Liver (tissue), 9 donors: ENCODE data around the gene CDH4. TPM values are rescaled to one million over a fixed set of nuclear protein-coding genes. Genes with fewer than 3 reads are reported as not detected.

Experiments
- DNase-seq: peaks from one replicate; pipeline ENCODE4 v3.0.0-alpha.2; 2017; ENCODE audit warnings: low spot score
- H3K27ac ChIP-seq, 2 donors: one replicate each; pipeline ENCODE4 v1.7.0; 2013; ENCODE audit warnings: inconsistent platforms in 2 of 2, low read length in 2 of 2, control low read depth in 1 of 2, low read depth in 1 of 2, mild to moderate bottlenecking in 1 of 2
- H3K27me3 ChIP-seq, 4 donors: one replicate each; pipeline versions ENCODE4 v1.6.1 to v1.7.0; 2013; ENCODE audit warnings: low read length in 3 of 4, inconsistent platforms in 1 of 4, mild to moderate bottlenecking in 1 of 4, moderate library complexity in 1 of 4; ENCODE audit not compliant: control insufficient read depth in 4 of 4, insufficient read depth in 4 of 4
- H3K36me3 ChIP-seq, 4 donors: one replicate each; pipeline versions ENCODE4 v1.6.1 to v1.7.0; 2013; ENCODE audit warnings: low read length in 3 of 4, mild to moderate bottlenecking in 3 of 4, low read depth in 1 of 4, moderate library complexity in 1 of 4; ENCODE audit not compliant: control insufficient read depth in 4 of 4, insufficient read depth in 3 of 4
- H3K4me1 ChIP-seq, 4 donors: one replicate each; pipeline versions ENCODE4 v1.6.1 to v1.7.0; 2013; ENCODE audit warnings: low read length in 3 of 4, mild to moderate bottlenecking in 3 of 4, moderate library complexity in 1 of 4; ENCODE audit not compliant: control insufficient read depth in 4 of 4, insufficient read depth in 4 of 4
- H3K4me3 ChIP-seq, 3 donors: one replicate each; pipeline versions ENCODE4 v1.6.1 to v1.7.0; 2013; ENCODE audit warnings: low read length in 3 of 3, control low read depth in 1 of 3, low read depth in 1 of 3, mild to moderate bottlenecking in 1 of 3
- H3K9ac ChIP-seq, 2 donors: one replicate each; pipeline ENCODE4 v1.7.0; 2013; ENCODE audit warnings: low read length in 2 of 2, mild to moderate bottlenecking in 2 of 2, moderate library complexity in 2 of 2, control low read depth in 1 of 2, low read depth in 1 of 2
- H3K9me3 ChIP-seq, 4 donors: one replicate each; pipeline versions ENCODE4 v1.6.1 to v1.7.0; 2013; ENCODE audit warnings: low read length in 3 of 4; ENCODE audit not compliant: control insufficient read depth in 4 of 4
- EGR1 ChIP-seq, 2 donors: IDR thresholded peaks; 2 replicates each; pipeline ENCODE4 v1.6.1; 2016 to 2018; ENCODE audit warnings: antibody characterized with exemption in 2 of 2, low read depth in 2 of 2
- FOXA1 ChIP-seq: IDR thresholded peaks from 2 replicates; pipeline ENCODE4 v1.6.1; 2016; ENCODE audit warnings: antibody characterized with exemption
- FOXA2 ChIP-seq: IDR thresholded peaks from 2 replicates; pipeline ENCODE4 v1.6.1; 2016; ENCODE audit warnings: antibody characterized with exemption
- HNF4A ChIP-seq, 2 donors: conservative IDR thresholded peaks; 2 replicates each; pipeline ENCODE4 v1.6.1; 2016; ENCODE audit warnings: antibody characterized with exemption in 2 of 2, mild to moderate bottlenecking in 2 of 2
- JUND ChIP-seq, 2 donors: IDR thresholded peaks; 2 replicates each; pipeline ENCODE4 v1.6.1; 2016; ENCODE audit warnings: antibody characterized with exemption in 2 of 2
- NR2F2 ChIP-seq: IDR thresholded peaks from 2 replicates; pipeline ENCODE4 v1.6.1; 2016; ENCODE audit warnings: antibody characterized with exemption
- RXRA ChIP-seq, 2 donors: IDR thresholded peaks; 2 replicates each; pipeline ENCODE4 v1.6.1; 2017 to 2018; ENCODE audit warnings: antibody characterized with exemption in 2 of 2, mild to moderate bottlenecking in 1 of 2
- SP1 ChIP-seq: IDR thresholded peaks from 2 replicates; pipeline ENCODE4 v1.6.1; 2018; ENCODE audit warnings: antibody characterized with exemption, mild to moderate bottlenecking
- YY1 ChIP-seq: IDR thresholded peaks from 2 replicates; pipeline ENCODE4 v1.6.1; 2016; ENCODE audit warnings: antibody characterized with exemption, mild to moderate bottlenecking
- WGBS: extraction: QIAGEN DNeasy Blood & Tissue Kit; methylation state at CpG from one replicate; pipeline ENCODE4 v1.1.7; 2013; 5-methylcytosine and 5-hydroxymethylcytosine counted together
- polyA plus RNA-seq, 2 donors: library from polyadenylated mRNA; stranded (reverse) in 1 of 2; unstranded in 1 of 2; fragments of 200-250 nt in 1 of 2; fragments of >200 nt in 1 of 2; fragmentation: Nextera tagmentation in 1 of 2; extraction: Ambion mirVana in 1 of 2; gene quantifications; one replicate each; pipeline versions ENCODE4 v1.2.1 to v1.2.3, GENCODE V29; 2013 to 2015
- total RNA-seq, 2 donors: library from RNA; depleted of rRNA; stranded (reverse); fragments of >200 nt; gene quantifications; one replicate each; pipeline ENCODE4 v1.2.3, GENCODE V29; 2014
- TF ChIP-seq, protein P1 (sequence below): IDR thresholded peaks from 2 replicates; pipeline ENCODE4 v1.6.1; 2016; ENCODE audit warnings: antibody characterized with exemption
- TF ChIP-seq, protein P2 (sequence below): IDR thresholded peaks from 2 replicates; pipeline ENCODE4 v1.6.1; 2016; ENCODE audit warnings: antibody characterized with exemption
- TF ChIP-seq, protein P3 (sequence below): fragments of 150-350 bp; IDR thresholded peaks from 2 replicates; pipeline ENCODE4 v1.5.1; 2017; ENCODE audit warnings: improper control_type of control experiment, low read depth, low read length; ENCODE audit not compliant: missing input control
- donor health status: healthy.
- donor health status: healthy.
- donor health status: healthy.
- donor health status: healthy.
- donor health status: healthy.

CDH4 gene
- total and polyA plus RNA-seq, 4 donors, result 0.03 to 0.25 (median 0.19) TPM; not detected in 1

DNA sequence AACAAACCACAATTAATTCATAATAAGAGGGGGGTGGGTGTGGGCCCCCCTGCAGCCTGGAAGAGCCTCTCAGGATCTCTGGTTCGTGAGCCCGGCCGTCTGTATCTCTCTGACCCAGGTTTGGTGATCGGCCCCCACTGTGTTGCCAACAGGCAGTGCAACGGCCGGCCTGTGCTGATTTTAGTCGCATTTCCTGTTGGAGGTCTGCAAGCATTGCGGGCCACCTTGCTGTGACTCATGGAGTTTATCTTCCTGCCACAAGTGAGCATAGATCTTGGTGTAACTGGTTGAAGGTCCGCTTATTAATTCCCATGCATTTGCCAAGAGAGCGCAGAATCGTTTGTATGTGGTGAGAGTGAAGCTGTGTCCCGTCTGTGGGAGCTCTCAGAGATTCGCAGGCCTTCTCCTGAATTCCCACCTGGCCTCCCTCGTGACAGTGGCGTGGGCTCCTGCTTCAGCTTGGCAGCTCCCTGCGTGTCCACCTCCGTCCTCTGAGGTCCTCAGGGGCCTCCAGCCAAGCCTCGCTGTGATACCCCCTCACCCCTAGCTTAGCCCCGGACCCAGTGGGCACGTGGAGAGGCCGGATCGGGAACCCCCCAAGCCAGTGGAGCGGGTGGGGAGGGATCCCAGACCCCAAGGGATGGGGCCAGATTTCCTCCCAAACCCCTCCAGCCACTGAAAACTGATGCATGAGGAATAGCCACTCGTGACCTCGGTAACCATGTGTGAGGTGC is 269.8 kb downstream of the CDH4 start:
- Histone ChIP-seq H3K27me3 (peaks cover 0 to 4% (median under 1%) of the 10 kb centered on the region in 4 donors), H3K9ac (no peak overlapping the region), H3K36me3 (no peaks in the 10 kb centered on the region), H3K27ac (no peak overlapping the region), H3K4me3 (no peak overlapping the region), H3K9me3 (no peaks in the 10 kb centered on the region), H3K4me1 (no peaks in the 10 kb centered on the region)
- WGBS, result 75% methylated on average over 25 of the region's 25 CpGs
- DNase-seq, result no peak
- TF ChIP-seq, protein P1, sequence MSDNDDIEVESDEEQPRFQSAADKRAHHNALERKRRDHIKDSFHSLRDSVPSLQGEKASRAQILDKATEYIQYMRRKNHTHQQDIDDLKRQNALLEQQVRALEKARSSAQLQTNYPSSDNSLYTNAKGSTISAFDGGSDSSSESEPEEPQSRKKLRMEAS, result no peak
- TF ChIP-seq FOXA2, result no peak
- TF ChIP-seq, protein P2, sequence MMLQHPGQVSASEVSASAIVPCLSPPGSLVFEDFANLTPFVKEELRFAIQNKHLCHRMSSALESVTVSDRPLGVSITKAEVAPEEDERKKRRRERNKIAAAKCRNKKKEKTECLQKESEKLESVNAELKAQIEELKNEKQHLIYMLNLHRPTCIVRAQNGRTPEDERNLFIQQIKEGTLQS, result no peak
- no peak for TF ChIP-seq JUND (IDR thresholded peaks at IDR 0.05)
- no peak for TF ChIP-seq FOXA1
- no peak for TF ChIP-seq YY1
- TF ChIP-seq HNF4A (conservative IDR thresholded peaks at IDR 0.05), result no peak
- no peak for TF ChIP-seq RXRA (IDR thresholded peaks at IDR 0.05)

- Histone ChIP-seq H3K27ac (no peak overlapping the region), H3K4me1 (no peaks in the 10 kb centered on the region), H3K9me3 (no peaks in the 10 kb centered on the region), H3K4me3 (no peak overlapping the region), H3K9ac (no peak overlapping the region), H3K27me3 (peaks cover 0 to 4% (median under 1%) of the 10 kb centered on the region in 4 donors), H3K36me3 (no peaks in the 10 kb centered on the region)
- 88% methylated on average over 25 of the region's 25 CpGs for WGBS
- TF ChIP-seq SP1, result no peak
- TF ChIP-seq NR2F2, result no peak
- no peak for TF ChIP-seq EGR1 (IDR thresholded peaks at IDR 0.05; ENCODE audit: low read depth in 2 of 2)
- TF ChIP-seq, protein P2, result no peak
- no peak for DNase-seq
These were observed 270.5 kb downstream of the CDH4 start for GRCh38 chr20:61522498-61523090.

- no peaks in the 10 kb centered on the region for H3K4me1 ChIP-seq
- H3K27me3 ChIP-seq, result peaks cover 0 to 4% (median under 1%) of the 10 kb centered on the region in 4 donors
- no peak overlapping the region for H3K4me3 ChIP-seq
- no peaks in the 10 kb centered on the region for H3K9me3 ChIP-seq
- no peak overlapping the region for H3K9ac ChIP-seq
- TF ChIP-seq, protein P3, sequence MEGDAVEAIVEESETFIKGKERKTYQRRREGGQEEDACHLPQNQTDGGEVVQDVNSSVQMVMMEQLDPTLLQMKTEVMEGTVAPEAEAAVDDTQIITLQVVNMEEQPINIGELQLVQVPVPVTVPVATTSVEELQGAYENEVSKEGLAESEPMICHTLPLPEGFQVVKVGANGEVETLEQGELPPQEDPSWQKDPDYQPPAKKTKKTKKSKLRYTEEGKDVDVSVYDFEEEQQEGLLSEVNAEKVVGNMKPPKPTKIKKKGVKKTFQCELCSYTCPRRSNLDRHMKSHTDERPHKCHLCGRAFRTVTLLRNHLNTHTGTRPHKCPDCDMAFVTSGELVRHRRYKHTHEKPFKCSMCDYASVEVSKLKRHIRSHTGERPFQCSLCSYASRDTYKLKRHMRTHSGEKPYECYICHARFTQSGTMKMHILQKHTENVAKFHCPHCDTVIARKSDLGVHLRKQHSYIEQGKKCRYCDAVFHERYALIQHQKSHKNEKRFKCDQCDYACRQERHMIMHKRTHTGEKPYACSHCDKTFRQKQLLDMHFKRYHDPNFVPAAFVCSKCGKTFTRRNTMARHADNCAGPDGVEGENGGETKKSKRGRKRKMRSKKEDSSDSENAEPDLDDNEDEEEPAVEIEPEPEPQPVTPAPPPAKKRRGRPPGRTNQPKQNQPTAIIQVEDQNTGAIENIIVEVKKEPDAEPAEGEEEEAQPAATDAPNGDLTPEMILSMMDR, result no peak
- TF ChIP-seq HNF4A (conservative IDR thresholded peaks at IDR 0.05), result no peak
- no peak for TF ChIP-seq FOXA2
- TF ChIP-seq EGR1 (IDR thresholded peaks at IDR 0.05; ENCODE audit: low read depth in 2 of 2), result no peak
- TF ChIP-seq RXRA (IDR thresholded peaks at IDR 0.05), result no peak
- no peak for TF ChIP-seq SP1
- WGBS, result 90% methylated on average over 19 of the region's 19 CpGs
- DNase-seq, result no peak
- H3K36me3 ChIP-seq, result no peaks in the 10 kb centered on the region
- no peak overlapping the region for H3K27ac ChIP-seq
These were observed 271.1 kb downstream of the CDH4 start for GRCh38 chr20:61523145-61523544.
